ENCODE data around the gene CLSTN3.

The CLSTN3 gene

GRCh38 chr12:7128681-7129286 lies 1.4 kb upstream of the CLSTN3 start, which contains the start of gene RBP5:
Gene RBP5, minus strand, starts transcription at chr12:7128889. Its CDS starts 114 bp downstream, at chr12:7128775.
- H3K27me3 Mint-ChIP-seq (ENCODE audit: low read depth) = no peaks in the 10 kb centered on the region
- H3K4me3 Mint-ChIP-seq = peak within 1 kb of the TSS; percentile 99
- H3K36me3 Mint-ChIP-seq (ENCODE audit: low read depth) = peaks cover 22% of the 10 kb centered on the region
- peak within 1 kb of the TSS; percentile 92 for H3K27ac Mint-ChIP-seq
- H3K9me3 Mint-ChIP-seq = no peaks in the 10 kb centered on the region
- H3K4me1 Mint-ChIP-seq (ENCODE audit: low read depth) = peaks cover 34% of the 10 kb centered on the region

GRCh38 chr12:7129287-7129871 lies 792 bp upstream of the CLSTN3 start:
- Mint-ChIP-seq H3K27me3 (ENCODE audit: low read depth) (no peaks in the 10 kb centered on the region), H3K9me3 (no peaks in the 10 kb centered on the region), H3K4me3 (peak overlapping the region; percentile 99), H3K36me3 (ENCODE audit: low read depth) (peaks cover 24% of the 10 kb centered on the region), H3K4me1 (ENCODE audit: low read depth) (peaks cover 34% of the 10 kb centered on the region), H3K27ac (peak overlapping the region; percentile 92)

- H3K9me3 Mint-ChIP-seq = no peaks in the 10 kb centered on the region
- H3K36me3 Mint-ChIP-seq (ENCODE audit: low read depth) = peaks cover 36% of the 10 kb centered on the region
- H3K27me3 Mint-ChIP-seq (ENCODE audit: low read depth) = no peaks in the 10 kb centered on the region
- H3K4me1 Mint-ChIP-seq (ENCODE audit: low read depth) = peaks cover 34% of the 10 kb centered on the region
- H3K4me3 Mint-ChIP-seq = peak overlapping the region; percentile 99
- peak overlapping the region; percentile 92 for H3K27ac Mint-ChIP-seq
Measured at GRCh38 chr12:7130701-7131501, 730 bp downstream of the CLSTN3 start.

- Mint-ChIP-seq H3K9me3 (no peaks in the 10 kb centered on the region), H3K27me3 (ENCODE audit: low read depth) (no peaks in the 10 kb centered on the region), H3K4me3 (peak overlapping the region; percentile 99), H3K27ac (peak overlapping the region; percentile 92), H3K36me3 (ENCODE audit: low read depth) (peaks cover 37% of the 10 kb centered on the region), H3K4me1 (ENCODE audit: low read depth) (peaks cover 34% of the 10 kb centered on the region)
Measured at GRCh38 chr12:7131502-7131866, 1.3 kb downstream of the CLSTN3 start.

GRCh38 chr12:7134396-7135166 lies 4.4 kb downstream of the CLSTN3 start:
- no peaks in the 10 kb centered on the region for H3K27me3 Mint-ChIP-seq (ENCODE audit: low read depth)
- H3K36me3 Mint-ChIP-seq (ENCODE audit: low read depth) = peaks cover 52% of the 10 kb centered on the region
- H3K4me3 Mint-ChIP-seq = no peak overlapping the region
- no peaks in the 10 kb centered on the region for H3K9me3 Mint-ChIP-seq
- no peak overlapping the region for H3K27ac Mint-ChIP-seq
- peaks cover 28% of the 10 kb centered on the region for H3K4me1 Mint-ChIP-seq (ENCODE audit: low read depth)

GRCh38 chr12:7136071-7136470 lies 5.9 kb downstream of the CLSTN3 start:
- H3K27me3 Mint-ChIP-seq (ENCODE audit: low read depth) = no peaks in the 10 kb centered on the region
- H3K4me3 Mint-ChIP-seq = no peak overlapping the region
- H3K36me3 Mint-ChIP-seq (ENCODE audit: low read depth) = peaks cover 56% of the 10 kb centered on the region
- H3K4me1 Mint-ChIP-seq (ENCODE audit: low read depth) = peaks cover 24% of the 10 kb centered on the region
- H3K27ac Mint-ChIP-seq = no peak overlapping the region
- no peaks in the 10 kb centered on the region for H3K9me3 Mint-ChIP-seq

GRCh38 chr12:7136676-7137075 lies 6.5 kb downstream of the CLSTN3 start:
- Mint-ChIP-seq H3K4me3 (no peak overlapping the region), H3K4me1 (ENCODE audit: low read depth) (peaks cover 21% of the 10 kb centered on the region), H3K27ac (no peak overlapping the region), H3K9me3 (no peaks in the 10 kb centered on the region), H3K27me3 (ENCODE audit: low read depth) (no peaks in the 10 kb centered on the region), H3K36me3 (ENCODE audit: low read depth) (peaks cover 60% of the 10 kb centered on the region)

- Mint-ChIP-seq H3K27ac (no peak overlapping the region), H3K4me1 (ENCODE audit: low read depth) (peaks cover 14% of the 10 kb centered on the region), H3K4me3 (no peak overlapping the region), H3K27me3 (ENCODE audit: low read depth) (no peaks in the 10 kb centered on the region), H3K36me3 (ENCODE audit: low read depth) (peaks cover 62% of the 10 kb centered on the region), H3K9me3 (no peaks in the 10 kb centered on the region)
Measured at GRCh38 chr12:7137908-7138307, 7.7 kb downstream of the CLSTN3 start.

- Mint-ChIP-seq H3K4me3 (no peak overlapping the region), H3K36me3 (ENCODE audit: low read depth) (peaks cover 60% of the 10 kb centered on the region), H3K9me3 (no peaks in the 10 kb centered on the region), H3K4me1 (ENCODE audit: low read depth) (peaks cover 13% of the 10 kb centered on the region), H3K27ac (no peak overlapping the region), H3K27me3 (ENCODE audit: low read depth) (no peaks in the 10 kb centered on the region)
Measured at GRCh38 chr12:7139200-7139599, 9.0 kb downstream of the CLSTN3 start.

GRCh38 chr12:7141351-7142005 lies 11.3 kb downstream of the CLSTN3 start:
- Mint-ChIP-seq H3K27ac (peak overlapping the region; percentile 16), H3K4me1 (ENCODE audit: low read depth) (peaks cover 16% of the 10 kb centered on the region), H3K36me3 (ENCODE audit: low read depth) (peaks cover 58% of the 10 kb centered on the region), H3K27me3 (ENCODE audit: low read depth) (no peaks in the 10 kb centered on the region), H3K4me3 (no peak overlapping the region), H3K9me3 (no peaks in the 10 kb centered on the region)

- Mint-ChIP-seq H3K36me3 (ENCODE audit: low read depth) (peaks cover 58% of the 10 kb centered on the region), H3K27me3 (ENCODE audit: low read depth) (no peaks in the 10 kb centered on the region), H3K9me3 (no peaks in the 10 kb centered on the region), H3K4me1 (ENCODE audit: low read depth) (peaks cover 16% of the 10 kb centered on the region), H3K4me3 (no peak overlapping the region), H3K27ac (no peak overlapping the region)
Measured at GRCh38 chr12:7142056-7142644, 12.0 kb downstream of the CLSTN3 start.

GRCh38 chr12:7142809-7143465 lies 12.8 kb downstream of the CLSTN3 start:
- Mint-ChIP-seq H3K27ac (no peak overlapping the region), H3K4me1 (ENCODE audit: low read depth) (peaks cover 16% of the 10 kb centered on the region), H3K9me3 (no peaks in the 10 kb centered on the region), H3K36me3 (ENCODE audit: low read depth) (peaks cover 54% of the 10 kb centered on the region), H3K4me3 (no peak overlapping the region), H3K27me3 (ENCODE audit: low read depth) (no peaks in the 10 kb centered on the region)

GRCh38 chr12:7143564-7143963 lies 13.4 kb downstream of the CLSTN3 start:
- peaks cover 56% of the 10 kb centered on the region for H3K36me3 Mint-ChIP-seq (ENCODE audit: low read depth)
- peaks cover 16% of the 10 kb centered on the region for H3K4me1 Mint-ChIP-seq (ENCODE audit: low read depth)
- H3K9me3 Mint-ChIP-seq = no peaks in the 10 kb centered on the region
- no peak overlapping the region for H3K27ac Mint-ChIP-seq
- H3K4me3 Mint-ChIP-seq = no peak overlapping the region
- no peaks in the 10 kb centered on the region for H3K27me3 Mint-ChIP-seq (ENCODE audit: low read depth)
